Caco-2 (cell line): Measurements from ENCODE around the gene BRAP. TPM values are rescaled to one million over a fixed set of nuclear protein-coding genes. Genes with fewer than 3 reads are reported as not detected.
"Not testable (repeated sequence)": the region's sequence is repeated elsewhere in the genome, so short reads cannot be mapped to it uniquely, and the experiment has no call there.

ENCODE experiments used
- BruUV-seq: library from RNA; stranded (reverse); fragments of 400-500 nt; replicated peaks from 2 replicates; lab custom pipeline; 2021; lab: Mats Ljungman, UMichigan
- CTCF ChIA-PET: fragments of 300-600 bp; sonication (Branson Sonifier 250); formaldehyde crosslinking; loops from one replicate; lab custom pipeline; 2022; ENCODE audit warnings: antibody characterized with exemption; lab: Charles Lee
- POLR2A ChIA-PET: fragments of 300-600 bp; sonication (Branson Sonifier 250); formaldehyde crosslinking; loops from one replicate; lab custom pipeline; 2022; ENCODE audit warnings: antibody characterized with exemption; lab: Charles Lee
- DNase-seq, 2 experiments: peaks; one replicate each; pipeline versions ENCODE4 v3.0.0 to v3.0.0-alpha.2; 2020 to 2022
- H3K27me3 ChIP-seq: replicated peaks from 2 replicates; pipeline ENCODE4 v1.6.0; 2011; ENCODE audit warnings: low read length; ENCODE audit not compliant: control insufficient read depth, insufficient read depth
- H3K36me3 ChIP-seq: 2 replicates; pipeline ENCODE4 v1.5.1; 2011; ENCODE audit warnings: low read length; ENCODE audit not compliant: control insufficient read depth, insufficient read depth
- H3K4me1 ChIP-seq: fragments of 250-450 bp; sonication (Bioruptor Pico); 2 replicates; pipeline ENCODE4 v1.5.1; 2020; ENCODE audit warnings: mild to moderate bottlenecking
- H3K4me3 ChIP-seq: 2 replicates; pipeline ENCODE4 v1.5.1; 2011; ENCODE audit warnings: low read depth, mild to moderate bottlenecking, control low read depth, low read length
- H3K9me3 ChIP-seq: fragments of 250-450 bp; sonication (Bioruptor Pico); 2 replicates; pipeline ENCODE4 v1.5.1; 2020; ENCODE audit warnings: mild to moderate bottlenecking, moderate library complexity
- H3K27ac Mint-ChIP-seq: one replicate; pipeline ENCODE4 v1.8.0; 2022; ENCODE audit warnings: mixed read lengths; ENCODE audit not compliant: unreplicated experiment
- H3K27me3 Mint-ChIP-seq: one replicate; pipeline ENCODE4 v1.8.0; 2022; ENCODE audit warnings: mixed read lengths; ENCODE audit not compliant: insufficient read depth, unreplicated experiment
- H3K36me3 Mint-ChIP-seq: one replicate; pipeline ENCODE4 v1.8.0; 2022; ENCODE audit warnings: mild to moderate bottlenecking, mixed read lengths; ENCODE audit not compliant: insufficient read depth, unreplicated experiment
- H3K4me1 Mint-ChIP-seq: one replicate; pipeline ENCODE4 v1.8.0; 2022; ENCODE audit warnings: low read depth, mixed read lengths; ENCODE audit not compliant: unreplicated experiment
- H3K4me3 Mint-ChIP-seq: one replicate; pipeline ENCODE4 v1.8.0; 2022; ENCODE audit warnings: mild to moderate bottlenecking, moderate library complexity, mixed read lengths; ENCODE audit not compliant: unreplicated experiment
- H3K9me3 Mint-ChIP-seq: one replicate; pipeline ENCODE4 v1.8.0; 2022; ENCODE audit warnings: mixed read lengths; ENCODE audit not compliant: unreplicated experiment
- intact Hi-C: fragments of 100-400 bp; cut with micrococcal nuclease; formaldehyde crosslinking; loops from one replicate; pipeline ENCODE4 v1.10.0; 2022; ENCODE audit not compliant: unreplicated experiment
- total RNA-seq: library from RNA; stranded (reverse); gene quantifications from 2 replicates; pipeline ENCODE4 v1.2.3, GENCODE V29; 2022
- TF ChIP-seq, protein P1 (sequence below), 2 experiments: fragments of 200-600 bp in 1 of 2; IDR thresholded peaks; 1 replicate in 1 of 2; 2 replicates in 1 of 2; pipeline versions ENCODE4 v1.5.1 to v1.8.0; 2011 to 2022; ENCODE audit warnings: antibody characterized with exemption in 1 of 2, control low read depth in 1 of 2, inconsistent platforms in 1 of 2, low read depth in 1 of 2, low read length in 1 of 2, mild to moderate bottlenecking in 1 of 2, moderate library complexity in 1 of 2; ENCODE audit not compliant: insufficient read depth in 1 of 2, severe bottlenecking in 1 of 2, unreplicated experiment in 1 of 2

BRAP gene
- total RNA-seq, 1 experiment from 2014 or later = 24.6 TPM

DNA sequence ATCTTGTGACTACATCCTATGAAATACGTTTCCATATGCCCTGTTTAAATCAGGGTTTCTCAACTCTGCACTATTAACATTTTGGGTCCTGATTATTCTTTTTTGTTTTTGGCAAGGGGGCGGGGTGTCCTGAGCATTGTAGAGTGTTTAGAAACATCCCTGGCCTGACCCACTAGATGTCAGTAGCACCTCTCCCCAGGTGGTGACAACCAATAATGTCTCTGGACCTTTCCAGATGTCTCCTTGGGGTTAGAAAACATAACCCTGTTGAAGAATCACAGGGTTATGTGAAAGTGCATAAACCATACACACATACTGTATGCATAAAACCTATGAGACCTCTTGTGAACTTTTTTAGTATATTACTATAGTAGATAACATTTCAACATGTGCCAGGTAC, 1.5 kb upstream of the BRAP start:
- TF ChIP-seq, protein P1, sequence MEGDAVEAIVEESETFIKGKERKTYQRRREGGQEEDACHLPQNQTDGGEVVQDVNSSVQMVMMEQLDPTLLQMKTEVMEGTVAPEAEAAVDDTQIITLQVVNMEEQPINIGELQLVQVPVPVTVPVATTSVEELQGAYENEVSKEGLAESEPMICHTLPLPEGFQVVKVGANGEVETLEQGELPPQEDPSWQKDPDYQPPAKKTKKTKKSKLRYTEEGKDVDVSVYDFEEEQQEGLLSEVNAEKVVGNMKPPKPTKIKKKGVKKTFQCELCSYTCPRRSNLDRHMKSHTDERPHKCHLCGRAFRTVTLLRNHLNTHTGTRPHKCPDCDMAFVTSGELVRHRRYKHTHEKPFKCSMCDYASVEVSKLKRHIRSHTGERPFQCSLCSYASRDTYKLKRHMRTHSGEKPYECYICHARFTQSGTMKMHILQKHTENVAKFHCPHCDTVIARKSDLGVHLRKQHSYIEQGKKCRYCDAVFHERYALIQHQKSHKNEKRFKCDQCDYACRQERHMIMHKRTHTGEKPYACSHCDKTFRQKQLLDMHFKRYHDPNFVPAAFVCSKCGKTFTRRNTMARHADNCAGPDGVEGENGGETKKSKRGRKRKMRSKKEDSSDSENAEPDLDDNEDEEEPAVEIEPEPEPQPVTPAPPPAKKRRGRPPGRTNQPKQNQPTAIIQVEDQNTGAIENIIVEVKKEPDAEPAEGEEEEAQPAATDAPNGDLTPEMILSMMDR (IDR thresholded peaks at IDR 0.05; ENCODE audit: insufficient read depth in 1 of 2, low read depth in 1 of 2, low read length in 1 of 2, severe bottlenecking in 1 of 2, unreplicated experiment in 1 of 2) = peak; percentile 18 to 43
- H3K9me3 ChIP-seq = no peaks in the 10 kb centered on the region
- H3K36me3 ChIP-seq = no peaks in the 10 kb centered on the region; the same call in 1 of the 2 replicates
- peak overlapping the region; percentile 92 for H3K4me3 Mint-ChIP-seq
- H3K4me1 Mint-ChIP-seq = peaks cover 21% of the 10 kb centered on the region
- no TSS peak for BruUV-seq
- H3K27me3 ChIP-seq = no peaks in the 10 kb centered on the region
- DNase-seq = peak; percentile 41 to 44
- intact Hi-C loops = loop anchor here (2.0 to 10.0 kb wide), 3 partner anchors 54 to 126 kb away; no protein-coding TSS in a partner anchor
- H3K36me3 Mint-ChIP-seq = peaks cover 33% of the 10 kb centered on the region
- H3K27ac Mint-ChIP-seq = no peak overlapping the region
- H3K9me3 Mint-ChIP-seq = no peaks in the 10 kb centered on the region
- H3K27me3 Mint-ChIP-seq = no peaks in the 10 kb centered on the region
- H3K4me3 ChIP-seq = no peak overlapping the region
- H3K4me1 ChIP-seq = peaks cover 9% of the 10 kb centered on the region; the same call in 1 of the 2 replicates
- ChIA-PET POLR2A (no interaction called here), CTCF (no interaction called here)

DNA sequence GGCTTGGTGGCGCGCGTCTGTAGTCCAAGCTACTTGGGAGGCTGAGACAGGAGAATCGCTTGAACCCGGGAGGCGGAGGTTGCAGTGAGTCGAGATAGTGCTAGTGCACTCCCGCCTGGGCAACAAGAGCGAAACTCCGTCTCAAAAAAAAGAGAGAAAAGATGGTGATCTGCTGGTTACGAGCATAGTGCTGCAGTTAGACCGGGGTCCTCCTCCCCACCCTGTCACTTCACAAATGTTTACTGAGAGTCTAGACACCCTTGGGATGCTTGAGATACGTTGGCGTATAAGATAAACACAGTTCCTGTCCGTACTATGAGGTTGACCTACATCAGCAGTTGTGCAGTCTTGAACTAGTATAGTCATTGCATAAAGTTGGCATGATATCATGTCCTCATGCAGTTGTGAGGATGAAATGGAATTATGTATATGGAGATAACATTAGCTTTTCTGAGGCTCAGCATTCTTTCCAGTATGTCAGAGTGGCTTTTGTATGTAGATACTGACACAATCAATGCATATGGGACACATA, 884 bp upstream of the BRAP start:
- ChIA-PET POLR2A (interaction anchor here (0.6 to 1.4 kb wide), 2 partner anchors 155 to 1111 kb away, joined by 3 to 5 read pairs; partner anchors contain the start of gene MAPKAPK5), CTCF (no interaction called here)
- H3K36me3 ChIP-seq = no peaks in the 10 kb centered on the region; the same call in 1 of the 2 replicates
- Mint-ChIP-seq H3K27me3 (no peaks in the 10 kb centered on the region), H3K27ac (peak overlapping the region; percentile 95), H3K36me3 (peaks cover 39% of the 10 kb centered on the region), H3K9me3 (no peaks in the 10 kb centered on the region), H3K4me1 (peaks cover 21% of the 10 kb centered on the region), H3K4me3 (peak overlapping the region; percentile 92)
- H3K4me3 ChIP-seq = peak overlapping the region; percentile 71
- intact Hi-C loops = loop anchor here (2.0 to 10.0 kb wide), 3 partner anchors 54 to 126 kb away; no protein-coding TSS in a partner anchor
- DNase-seq = no peak
- H3K27me3 ChIP-seq = no peaks in the 10 kb centered on the region
- TF ChIP-seq, protein P1 (IDR thresholded peaks at IDR 0.05; ENCODE audit: insufficient read depth in 1 of 2, low read depth in 1 of 2, low read length in 1 of 2, severe bottlenecking in 1 of 2, unreplicated experiment in 1 of 2) = no peak
- no TSS peak for BruUV-seq
- peaks cover 9% of the 10 kb centered on the region; the same call in 1 of the 2 replicates for H3K4me1 ChIP-seq
- no peaks in the 10 kb centered on the region for H3K9me3 ChIP-seq

DNA sequence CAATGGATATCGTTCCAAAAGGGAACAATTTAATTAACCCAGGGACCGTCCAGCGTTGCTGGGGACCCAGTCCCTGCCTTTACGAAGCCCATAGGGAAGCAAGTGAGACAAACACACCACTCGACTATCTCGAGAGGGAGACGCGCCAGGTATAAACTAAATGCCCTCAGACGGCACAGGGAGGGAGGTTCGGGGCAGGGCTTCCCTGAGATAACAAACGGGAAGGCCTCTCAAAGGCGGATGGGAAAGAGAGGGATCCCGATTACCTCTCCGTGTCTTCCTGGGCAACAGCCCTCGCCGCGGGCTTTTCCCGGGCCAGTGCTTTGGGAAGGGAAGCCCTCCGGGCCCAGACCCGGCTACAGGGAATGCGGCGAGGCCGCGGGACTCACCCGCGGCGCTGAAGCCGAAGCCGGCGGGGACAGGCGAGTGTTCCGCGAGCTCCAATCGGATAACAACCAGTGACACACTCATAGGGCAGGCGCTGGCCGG, 390 bp downstream of the BRAP start:
- Histone ChIP-seq H3K4me3 (peak overlapping the region; percentile 71), H3K27me3 (no peaks in the 10 kb centered on the region), H3K9me3 (no peaks in the 10 kb centered on the region), H3K4me1 (peaks cover 9% of the 10 kb centered on the region; the same call in 1 of the 2 replicates), H3K36me3 (no peaks in the 10 kb centered on the region; the same call in 1 of the 2 replicates)
- intact Hi-C loops = loop anchor here (10.0 kb wide), 1 partner anchor 89 kb away; no protein-coding TSS in a partner anchor
- Mint-ChIP-seq H3K9me3 (no peaks in the 10 kb centered on the region), H3K36me3 (peaks cover 52% of the 10 kb centered on the region), H3K4me1 (peaks cover 21% of the 10 kb centered on the region), H3K27ac (peak overlapping the region; percentile 95), H3K4me3 (peak overlapping the region; percentile 92), H3K27me3 (no peaks in the 10 kb centered on the region)
- TSS peak; percentile 42 for BruUV-seq
- peak in 1 of 2 experiments; percentile 40 for DNase-seq
- CTCF ChIA-PET = interaction anchor here (1.0 kb wide), 1 partner anchor 128 kb away, joined by 7 read pairs; no protein-coding TSS in a partner anchor
- POLR2A ChIA-PET = interaction anchor here (0.5 to 1.4 kb wide), 13 partner anchors 23 to 1758 kb away, joined by 3 to 10 read pairs (median 4); partner anchors contain the start of genes ERP29, MAPKAPK5 and TMEM116
- TF ChIP-seq, protein P1 (IDR thresholded peaks at IDR 0.05; ENCODE audit: insufficient read depth in 1 of 2, low read depth in 1 of 2, low read length in 1 of 2, severe bottlenecking in 1 of 2, unreplicated experiment in 1 of 2) = no peak

DNA sequence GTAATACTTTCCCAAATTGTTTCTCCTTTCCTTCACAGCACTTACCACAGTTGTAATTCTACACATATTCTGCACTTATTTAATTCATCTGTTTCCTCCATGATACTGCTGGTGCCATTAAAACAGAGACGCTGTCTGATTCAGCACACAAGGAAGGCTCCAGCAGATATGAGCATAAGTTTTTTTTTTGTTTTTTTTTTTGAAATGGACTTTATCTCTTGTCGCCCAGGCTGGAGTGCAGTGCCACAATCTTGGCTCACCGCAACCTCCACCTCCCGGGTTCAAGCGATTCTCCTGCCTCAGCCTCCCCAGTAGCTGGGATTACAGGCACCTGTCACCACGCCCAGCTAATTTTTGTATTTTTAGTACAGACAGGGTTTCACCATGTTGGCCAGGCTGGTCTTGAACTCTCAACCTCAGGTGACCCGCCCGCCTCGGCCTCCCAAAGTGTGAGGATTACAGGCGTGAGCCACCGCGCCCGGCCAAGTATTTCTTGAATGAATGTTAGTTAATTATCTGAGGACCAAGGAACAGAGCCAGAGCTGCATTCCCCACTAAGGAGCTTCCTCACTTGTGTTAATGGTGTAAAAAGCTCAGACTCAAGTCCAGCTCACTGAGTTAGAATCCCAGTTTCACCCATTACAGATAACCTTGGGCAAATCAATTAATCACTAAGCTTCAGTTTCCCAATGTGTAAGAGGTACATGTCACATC, 1.1 kb downstream of the BRAP start:
- Mint-ChIP-seq H3K4me3 (peak overlapping the region; percentile 92), H3K36me3 (peaks cover 59% of the 10 kb centered on the region), H3K27ac (peak overlapping the region; percentile 95), H3K4me1 (peaks cover 21% of the 10 kb centered on the region)
- DNase-seq, H3K27me3 ChIP-seq, H3K4me1 ChIP-seq, H3K9me3 Mint-ChIP-seq, POLR2A ChIA-PET, BruUV-seq, H3K36me3 ChIP-seq, H3K27me3 Mint-ChIP-seq, CTCF ChIA-PET, H3K9me3 ChIP-seq: not testable (repeated sequence)
- intact Hi-C loops = loop anchor here (10.0 kb wide), 1 partner anchor 90 kb away; no protein-coding TSS in a partner anchor
- peak overlapping the region; percentile 71 for H3K4me3 ChIP-seq
